ENCODE measurements around the gene ARHGEF7. TPM values are rescaled to one million over a fixed set of nuclear protein-coding genes. Genes with fewer than 3 reads are reported as not detected.

Gene ARHGEF7
- total RNA-seq, 1 experiment from 2014 or later: 46.2 TPM

- DNase-seq (ENCODE audit: low read depth, low spot score) (no peak), ATAC-seq (0 out of 2 replicates have a peak, but pooled peaks have one; percentile 17)
- Histone ChIP-seq H2AFZ (ENCODE audit: low read depth, low read length, poor library complexity, severe bottlenecking) (no peak overlapping the region), H3K9ac (ENCODE audit: low read length) (no peak overlapping the region), H3K4me3 (replicated peaks in 1 of 2; ENCODE audit: low read depth in 1 of 2, low read length in 2 of 2) (no peak overlapping the region), H3K4me1 (ENCODE audit: control insufficient read depth in 1 of 2, insufficient read depth in 2 of 2, low read length in 2 of 2) (no peaks in the 10 kb centered on the region), H3K36me3 (ENCODE audit: control insufficient read depth in 1 of 2, insufficient read depth in 2 of 2, low read length in 2 of 2) (no peaks in the 10 kb centered on the region), H3K27ac (ENCODE audit: low read depth, low read length) (no peak overlapping the region), H4K20me1 (ENCODE audit: insufficient read depth) (no peaks in the 10 kb centered on the region), H3K9me3 (ENCODE audit: control insufficient read depth in 1 of 2, insufficient read depth in 1 of 2, low read depth in 1 of 2, low read length in 2 of 2) (no peaks in the 10 kb centered on the region; a peak in 2 of 4 replicates), H3K9me2 (ENCODE audit: insufficient read depth) (no peaks in the 10 kb centered on the region), H3K27me3 (ENCODE audit: insufficient read depth, low read length) (no peaks in the 10 kb centered on the region), H3K4me2 (ENCODE audit: low read length) (no peak overlapping the region), H3K79me2 (ENCODE audit: insufficient read depth, low read length) (no peaks in the 10 kb centered on the region)
- TF ChIP-seq EZH2phosphoT487 (IDR thresholded peaks at IDR 0.05; ENCODE audit: borderline replicate concordance): no peak
- intact Hi-C loops (cut with micrococcal nuclease): loop anchor here (10.0 kb wide), 1 partner anchor 61 kb away; no protein-coding TSS in a partner anchor
- ChIA-PET CTCF (no interaction called here), RAD21 (ENCODE audit: low non-redundant PET in 1 of 2, low total read pairs in 2 of 2, uncharacterized antibody in 2 of 2, unreplicated experiment in 2 of 2) (no interaction called here), POLR2A (no interaction called here)
- no TSS peak for BruUV-seq (replicated peaks)
These were observed 200.4 kb downstream of the ARHGEF7 start for GRCh38 chr13:111315347-111315995.

- CTCF ChIA-PET: no interaction called here
- Histone ChIP-seq H3K27me3 (ENCODE audit: insufficient read depth, low read length) (no peaks in the 10 kb centered on the region), H2AFZ (ENCODE audit: low read depth, low read length, poor library complexity, severe bottlenecking) (no peak overlapping the region), H3K36me3 (ENCODE audit: control insufficient read depth in 1 of 2, insufficient read depth in 2 of 2, low read length in 2 of 2) (no peaks in the 10 kb centered on the region), H3K27ac (ENCODE audit: low read depth, low read length) (no peak overlapping the region), H3K4me3 (replicated peaks in 1 of 2; ENCODE audit: low read depth in 1 of 2, low read length in 2 of 2) (no peak overlapping the region), H3K9ac (ENCODE audit: low read length) (no peak overlapping the region), H3K79me2 (ENCODE audit: insufficient read depth, low read length) (no peaks in the 10 kb centered on the region), H3K9me3 (ENCODE audit: control insufficient read depth in 1 of 2, insufficient read depth in 1 of 2, low read depth in 1 of 2, low read length in 2 of 2) (no peaks in the 10 kb centered on the region; a peak in 2 of 4 replicates), H3K9me2 (ENCODE audit: insufficient read depth) (no peaks in the 10 kb centered on the region), H3K4me1 (ENCODE audit: control insufficient read depth in 1 of 2, insufficient read depth in 2 of 2, low read length in 2 of 2) (no peaks in the 10 kb centered on the region), H3K4me2 (ENCODE audit: low read length) (no peak overlapping the region), H4K20me1 (ENCODE audit: insufficient read depth) (no peaks in the 10 kb centered on the region)
- ATAC-seq (no peak), DNase-seq (ENCODE audit: low read depth, low spot score) (no peak)
- BruUV-seq (replicated peaks): no TSS peak
- POLR2A ChIA-PET: no interaction called here
- RAD21 ChIA-PET (ENCODE audit: low non-redundant PET in 1 of 2, low total read pairs in 2 of 2, uncharacterized antibody in 2 of 2, unreplicated experiment in 2 of 2): no interaction called here
- intact Hi-C loops (cut with micrococcal nuclease): loop anchor here (10.0 kb wide), 1 partner anchor 61 kb away; no protein-coding TSS in a partner anchor
- TF ChIP-seq ZNF274 (IDR thresholded peaks at IDR 0.05; ENCODE audit: low read depth, low read length): no peak
- no peak for TF ChIP-seq FOSL1 (IDR thresholded peaks at IDR 0.05; ENCODE audit: low read depth)
- no peak for TF ChIP-seq RAD21 (IDR thresholded peaks at IDR 0.05; ENCODE audit: low read depth)
These were observed 201.1 kb downstream of the ARHGEF7 start for GRCh38 chr13:111316161-111316730.
